Trophoblast cell (in vitro differentiated cells and primary cell): ENCODE measurements around the gene TAF1A.

Experiments used
- DNase-seq, 2 donors: peaks; one replicate each; pipeline ENCODE4 v3.0.0-alpha.2; 2016
- H2AFZ ChIP-seq: 2 replicates; pipeline ENCODE4 v1.6.1; 2013; ENCODE audit warnings: low read length, moderate library complexity, mild to moderate bottlenecking; ENCODE audit not compliant: insufficient read depth, poor library complexity
- H2AK5ac ChIP-seq: 2 replicates; pipeline ENCODE4 v1.6.1; 2013; ENCODE audit warnings: mild to moderate bottlenecking, low read length
- H2BK120ac ChIP-seq: 2 replicates; pipeline ENCODE4 v1.6.1; 2013; ENCODE audit warnings: low read length, mild to moderate bottlenecking, moderate library complexity; ENCODE audit not compliant: insufficient read depth, poor library complexity
- H2BK12ac ChIP-seq: 2 replicates; pipeline ENCODE4 v1.6.1; 2013; ENCODE audit warnings: mild to moderate bottlenecking, low read length, moderate library complexity
- H2BK5ac ChIP-seq: 2 replicates; pipeline ENCODE4 v1.6.1; 2013; ENCODE audit warnings: low read length, low read depth, moderate library complexity, mild to moderate bottlenecking; ENCODE audit not compliant: poor library complexity
- H3K14ac ChIP-seq: 2 replicates; pipeline ENCODE4 v1.6.1; 2013; ENCODE audit warnings: mild to moderate bottlenecking, low read length
- H3K18ac ChIP-seq: 2 replicates; pipeline ENCODE4 v1.6.1; 2013; ENCODE audit warnings: mild to moderate bottlenecking, low read length
- H3K23ac ChIP-seq: 2 replicates; pipeline ENCODE4 v1.6.1; 2013; ENCODE audit warnings: low read length
- H3K27ac ChIP-seq: 2 replicates; pipeline ENCODE4 v1.5.1; 2013; ENCODE audit warnings: low read depth, mild to moderate bottlenecking, inconsistent platforms, low read length, moderate library complexity
- H3K27me3 ChIP-seq: 2 replicates; pipeline ENCODE4 v1.6.1; 2013; ENCODE audit warnings: inconsistent platforms, mild to moderate bottlenecking, low read length, moderate library complexity; ENCODE audit not compliant: insufficient read depth
- H3K36me3 ChIP-seq, 2 experiments: 1 replicate in 1 of 2; 2 replicates in 1 of 2; pipeline ENCODE4 v1.6.1; 2013; ENCODE audit warnings: low read length in 2 of 2, mild to moderate bottlenecking in 2 of 2, moderate library complexity in 1 of 2; ENCODE audit not compliant: insufficient read depth in 2 of 2, control insufficient read depth in 1 of 2
- H3K4ac ChIP-seq: 2 replicates; pipeline ENCODE4 v1.6.1; 2013; ENCODE audit warnings: low read depth, mild to moderate bottlenecking, low read length, moderate library complexity
- H3K4me1 ChIP-seq, 2 experiments: 1 replicate in 1 of 2; 2 replicates in 1 of 2; pipeline ENCODE4 v1.6.1; 2013; ENCODE audit warnings: low read length in 2 of 2, mild to moderate bottlenecking in 2 of 2, moderate library complexity in 1 of 2; ENCODE audit not compliant: insufficient read depth in 2 of 2, control insufficient read depth in 1 of 2
- H3K4me2 ChIP-seq: 2 replicates; pipeline ENCODE4 v1.6.1; 2013; ENCODE audit warnings: inconsistent platforms, mild to moderate bottlenecking, low read length, moderate library complexity
- H3K4me3 ChIP-seq: 2 replicates; pipeline ENCODE4 v1.5.1; 2013; ENCODE audit warnings: mild to moderate bottlenecking, low read depth, low read length, inconsistent platforms
- H3K79me1 ChIP-seq: one replicate; pipeline ENCODE4 v1.6.1; 2013; ENCODE audit warnings: low read length
- H3K79me2 ChIP-seq: 2 replicates; pipeline ENCODE4 v1.6.1; 2013; ENCODE audit warnings: low read length, mild to moderate bottlenecking; ENCODE audit not compliant: control insufficient read depth, insufficient read depth, poor library complexity
- H3K9ac ChIP-seq: 2 replicates; pipeline ENCODE4 v1.6.1; 2013; ENCODE audit warnings: mild to moderate bottlenecking, low read length
- H3K9me3 ChIP-seq: 2 replicates; pipeline ENCODE4 v1.6.1; 2013; ENCODE audit warnings: low read depth, mild to moderate bottlenecking, control low read depth, inconsistent platforms, low read length; ENCODE audit not compliant: insufficient read depth
- H4K12ac ChIP-seq: 2 replicates; pipeline ENCODE4 v1.6.1; 2013; ENCODE audit warnings: low read depth, mild to moderate bottlenecking, low read length, moderate library complexity
- H4K8ac ChIP-seq: 2 replicates; pipeline ENCODE4 v1.6.1; 2013; ENCODE audit warnings: low read depth, mild to moderate bottlenecking, low read length, moderate library complexity
- H4K91ac ChIP-seq: one replicate; pipeline ENCODE4 v1.6.1; 2013; ENCODE audit warnings: low read depth, mild to moderate bottlenecking, low read length, moderate library complexity
- WGBS: extraction: QIAGEN DNeasy Blood & Tissue Kit; methylation state at CpG from one replicate; pipeline ENCODE4 v1.1.7; 2013; ENCODE audit warnings: missing lambda C conversion rate; ENCODE audit not compliant: insufficient read length, insufficient coverage; ENCODE audit errors: extremely low coverage; 5-methylcytosine and 5-hydroxymethylcytosine counted together

The TAF1A gene

DNA sequence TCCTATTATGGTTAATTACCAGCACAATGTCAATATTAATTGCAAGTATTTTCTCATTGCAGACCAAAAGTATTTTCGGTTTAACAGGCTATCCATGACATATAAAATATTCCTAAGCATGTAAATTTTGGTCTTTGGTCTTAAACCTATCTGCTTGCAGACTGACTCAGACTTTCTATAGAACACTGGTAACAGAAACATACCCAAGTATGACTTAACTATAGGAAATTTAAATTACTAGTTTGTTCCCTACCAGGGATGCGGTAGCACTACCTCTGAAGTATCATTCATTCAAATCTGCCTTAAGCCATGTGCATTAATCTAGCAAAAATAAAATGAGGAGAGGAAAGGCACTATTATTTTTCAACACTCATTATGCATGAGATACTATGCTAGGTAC lies 2.9 kb downstream of the TAF1A start:
- Histone ChIP-seq H3K36me3 (peaks cover 12 to 16% of the 10 kb centered on the region in 2 experiments), H4K91ac (no peak overlapping the region), H2BK12ac (no peak overlapping the region), H3K18ac (no peak overlapping the region), H3K4me1 (peaks cover 2 to 6% of the 10 kb centered on the region in 2 experiments), H3K4me2 (no peak overlapping the region), H3K4ac (no peak overlapping the region), H3K27ac (no peak overlapping the region), H3K14ac (no peak overlapping the region), H3K4me3 (no peak overlapping the region), H2AFZ (no peak overlapping the region), H3K9me3 (no peaks in the 10 kb centered on the region), H3K79me2 (peaks cover 5% of the 10 kb centered on the region), H3K23ac (no peak overlapping the region), H3K9ac (no peak overlapping the region), H3K79me1 (peaks cover 3% of the 10 kb centered on the region), H2BK5ac (no peak overlapping the region), H4K12ac (no peak overlapping the region), H4K8ac (no peak overlapping the region), H3K27me3 (no peaks in the 10 kb centered on the region), H2BK120ac (no peak overlapping the region), H2AK5ac (no peak overlapping the region)
- DNase-seq, result no peak
- WGBS, result no CpG with 5 or more reads among the region's 2 CpGs

DNA sequence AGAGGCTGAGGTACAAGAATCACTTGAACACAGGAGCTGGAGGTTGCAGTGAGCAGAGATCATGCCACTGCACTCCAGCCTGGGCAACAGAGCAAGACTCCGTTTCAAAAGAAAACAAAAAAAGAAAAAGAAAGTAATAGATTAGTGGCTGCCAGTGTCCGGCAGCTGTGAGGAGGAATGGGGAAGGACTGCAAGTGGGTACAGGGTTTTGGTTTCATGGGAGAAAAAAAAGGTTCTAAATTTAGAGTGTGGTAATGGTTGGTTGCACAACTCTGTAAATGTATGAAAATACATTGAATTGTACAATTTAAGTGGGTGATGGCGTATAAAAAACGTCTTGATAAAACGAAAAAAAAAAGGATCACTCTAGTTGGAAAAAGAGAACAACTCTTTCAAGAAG lies 6.7 kb downstream of the TAF1A start:
- Histone ChIP-seq H3K4me3 (no peak overlapping the region), H4K12ac (no peak overlapping the region), H2BK12ac (no peak overlapping the region), H2AFZ (no peak overlapping the region), H3K4me1 (no peaks in the 10 kb centered on the region), H3K4me2 (no peak overlapping the region), H3K9ac (no peak overlapping the region), H2AK5ac (no peak overlapping the region), H4K91ac (no peak overlapping the region), H2BK120ac (no peak overlapping the region), H3K23ac (no peak overlapping the region), H2BK5ac (no peak overlapping the region), H3K79me1 (no peaks in the 10 kb centered on the region), H3K27ac (no peak overlapping the region), H3K4ac (no peak overlapping the region), H3K9me3 (no peaks in the 10 kb centered on the region), H3K27me3 (no peaks in the 10 kb centered on the region), H4K8ac (no peak overlapping the region), H3K18ac (no peak overlapping the region), H3K14ac (no peak overlapping the region), H3K36me3 (peaks cover 12 to 16% of the 10 kb centered on the region in 2 experiments), H3K79me2 (no peaks in the 10 kb centered on the region)
- WGBS, result no CpG with 5 or more reads among the region's 5 CpGs
- no peak for DNase-seq

DNA sequence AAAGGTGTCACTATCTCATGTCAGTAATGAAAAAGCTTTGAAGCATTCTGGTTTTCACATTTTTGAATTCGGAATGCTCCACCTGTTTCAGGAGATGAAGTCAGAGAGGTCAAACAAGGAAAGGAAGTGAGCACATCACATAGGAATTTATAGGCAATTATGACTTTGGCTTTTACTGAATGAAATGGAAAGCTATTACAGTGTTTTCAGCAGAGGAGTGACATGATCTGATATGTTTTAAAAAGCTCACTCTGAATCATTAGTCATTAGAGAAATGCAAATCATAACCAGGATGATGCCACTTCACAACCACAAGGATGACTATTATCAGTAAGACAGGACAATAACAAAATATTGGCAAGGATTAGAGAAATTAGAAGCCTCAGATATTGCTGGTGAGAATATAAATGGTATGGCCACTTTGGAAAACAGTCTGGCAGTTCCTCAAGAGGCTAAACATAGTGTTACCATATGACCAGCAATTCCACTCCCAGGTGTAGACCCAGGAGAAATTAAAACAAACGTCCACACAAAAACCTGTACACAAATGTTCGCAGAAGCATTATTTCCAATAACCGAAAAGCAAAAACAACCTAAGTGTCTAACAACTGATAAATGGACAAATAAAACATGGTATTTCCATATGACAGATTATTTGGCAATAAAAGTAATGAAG lies 7.5 kb downstream of the TAF1A start:
- H4K91ac ChIP-seq, result no peak overlapping the region
- no peak overlapping the region for H4K8ac ChIP-seq
- no peaks in the 10 kb centered on the region for H3K27me3 ChIP-seq
- H2BK12ac ChIP-seq, result no peak overlapping the region
- no peak overlapping the region for H3K18ac ChIP-seq
- H2AFZ ChIP-seq, result no peak overlapping the region
- no peak overlapping the region for H2BK5ac ChIP-seq
- H3K23ac ChIP-seq, result no peak overlapping the region
- H3K14ac ChIP-seq, result no peak overlapping the region
- peaks cover 8 to 13% of the 10 kb centered on the region in 2 experiments for H3K36me3 ChIP-seq
- H3K4me1 ChIP-seq, result no peaks in the 10 kb centered on the region
- H3K4me2 ChIP-seq, result no peak overlapping the region
- no CpG with 5 or more reads among the region's 4 CpGs for WGBS
- no peak overlapping the region for H2BK120ac ChIP-seq
- H3K79me2 ChIP-seq, result no peaks in the 10 kb centered on the region
- H3K79me1 ChIP-seq, result no peaks in the 10 kb centered on the region
- H3K4ac ChIP-seq, result no peak overlapping the region
- no peak overlapping the region for H3K4me3 ChIP-seq
- no peak overlapping the region for H3K27ac ChIP-seq
- DNase-seq, result peak; percentile 30 to 83
- H3K9ac ChIP-seq, result no peak overlapping the region
- no peaks in the 10 kb centered on the region for H3K9me3 ChIP-seq
- H4K12ac ChIP-seq, result no peak overlapping the region
- H2AK5ac ChIP-seq, result no peak overlapping the region

DNA sequence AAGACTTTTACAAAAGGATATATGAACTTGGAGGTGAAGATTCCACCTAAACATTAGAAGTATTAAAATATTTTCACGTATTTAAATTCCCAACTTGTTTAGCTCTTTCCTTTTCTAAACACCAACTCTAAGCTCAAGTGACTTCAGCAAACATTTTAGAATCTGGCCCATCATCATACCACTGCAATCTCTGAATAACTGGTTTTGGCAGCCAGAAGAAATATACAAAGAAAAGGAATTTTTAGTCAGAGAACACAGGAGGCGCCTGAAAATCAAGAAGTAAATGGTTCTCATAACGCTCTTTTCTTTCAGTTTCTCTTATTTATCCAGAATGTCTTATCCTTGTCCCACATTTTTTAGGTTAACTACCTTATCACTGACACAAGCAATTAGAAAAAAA lies 10.4 kb downstream of the TAF1A start:
- H2AK5ac ChIP-seq, result no peak overlapping the region
- H3K4me1 ChIP-seq, result no peaks in the 10 kb centered on the region
- H4K91ac ChIP-seq, result no peak overlapping the region
- no peak overlapping the region for H3K9ac ChIP-seq
- no peak overlapping the region for H3K4me3 ChIP-seq
- no peak overlapping the region for H4K12ac ChIP-seq
- H4K8ac ChIP-seq, result no peak overlapping the region
- H3K27me3 ChIP-seq, result no peaks in the 10 kb centered on the region
- H3K4me2 ChIP-seq, result no peak overlapping the region
- DNase-seq, result peak in 1 of 2 donors; percentile 54
- no peak overlapping the region for H3K4ac ChIP-seq
- no peak overlapping the region for H3K27ac ChIP-seq
- H3K79me2 ChIP-seq, result no peaks in the 10 kb centered on the region
- H3K36me3 ChIP-seq, result peaks cover 10 to 11% of the 10 kb centered on the region in 2 experiments
- H3K14ac ChIP-seq, result no peak overlapping the region
- H3K18ac ChIP-seq, result no peak overlapping the region
- H3K9me3 ChIP-seq, result no peaks in the 10 kb centered on the region
- H2AFZ ChIP-seq, result no peak overlapping the region
- no peak overlapping the region for H2BK5ac ChIP-seq
- WGBS, result no CpG with 5 or more reads among the region's 3 CpGs
- no peak overlapping the region for H2BK120ac ChIP-seq
- H2BK12ac ChIP-seq, result no peak overlapping the region
- H3K79me1 ChIP-seq, result no peaks in the 10 kb centered on the region
- H3K23ac ChIP-seq, result no peak overlapping the region
